Frontal cortex (tissue), 4 donors: Measurements from ENCODE around the gene PPP6R2. TPM values are rescaled to one million over a fixed set of nuclear protein-coding genes. Genes with fewer than 3 reads are reported as not detected.
A peak's percentile ranks its signal among the peaks of the same experiment; 100 is the strongest.

ENCODE experiments used
- DNase-seq, 2 donors: peaks; one replicate each; pipeline ENCODE4 v3.0.0; 2012; ENCODE audit warnings: low spot score in 2 of 2
- FAIRE-seq: peaks from 2 replicates; lab custom pipeline; 2012; peaks lifted over from hg19 to GRCh38; lab: Jason Lieb, UNC
- total RNA-seq: library from RNA; depleted of rRNA; stranded (reverse); fragments of >200 nt; gene quantifications from one replicate; pipeline ENCODE4 v1.2.3, GENCODE V29; 2014
- donor health status: control.
- donor health status: control.
- donor health status: control.

PPP6R2 gene
- total RNA-seq, 1 donor from 2014 or later, result 62.4 TPM

DNA sequence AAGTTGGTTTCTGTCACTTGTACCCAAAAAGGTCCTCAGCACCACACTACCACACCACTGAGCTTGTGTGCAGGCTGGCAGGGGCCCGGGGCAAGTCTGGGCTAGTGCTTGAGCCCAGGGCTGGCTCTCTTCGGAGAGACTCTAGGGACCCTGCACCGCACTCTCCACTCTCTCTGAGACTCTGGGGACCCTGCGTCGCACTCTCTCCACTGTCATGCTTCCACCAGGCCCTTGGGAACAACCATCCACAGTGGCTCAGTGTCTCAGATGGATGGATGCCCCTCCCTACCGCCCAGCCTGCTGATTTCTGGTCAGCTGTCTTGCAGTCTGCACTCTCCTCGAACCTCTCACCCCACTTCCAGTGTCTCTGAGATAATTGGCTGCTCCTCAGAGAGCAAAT, 133.7 kb downstream of the PPP6R2 start:
- no peak for DNase-seq
- no peak for FAIRE-seq

DNA sequence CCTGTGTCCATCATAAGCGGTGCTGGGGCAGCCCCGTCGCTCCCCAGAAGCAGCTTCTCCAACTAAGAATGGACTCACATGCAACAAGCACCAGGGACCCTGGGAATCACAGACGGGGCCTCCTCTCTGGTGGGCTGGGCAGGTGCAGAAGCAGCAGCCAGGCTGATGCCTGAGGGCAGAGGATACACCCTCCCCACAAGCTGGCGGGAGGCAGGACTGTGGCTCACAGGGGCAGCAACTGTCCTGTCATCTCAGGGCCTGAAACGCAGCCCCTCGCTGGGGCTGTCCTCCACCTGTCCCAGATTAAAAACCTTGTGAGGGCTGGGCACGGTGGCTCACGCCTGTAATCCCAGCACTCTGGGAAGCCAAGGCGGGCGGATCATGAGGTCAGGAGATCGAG, 134.8 kb downstream of the PPP6R2 start:
- FAIRE-seq (no peak), DNase-seq (no peak)

DNA sequence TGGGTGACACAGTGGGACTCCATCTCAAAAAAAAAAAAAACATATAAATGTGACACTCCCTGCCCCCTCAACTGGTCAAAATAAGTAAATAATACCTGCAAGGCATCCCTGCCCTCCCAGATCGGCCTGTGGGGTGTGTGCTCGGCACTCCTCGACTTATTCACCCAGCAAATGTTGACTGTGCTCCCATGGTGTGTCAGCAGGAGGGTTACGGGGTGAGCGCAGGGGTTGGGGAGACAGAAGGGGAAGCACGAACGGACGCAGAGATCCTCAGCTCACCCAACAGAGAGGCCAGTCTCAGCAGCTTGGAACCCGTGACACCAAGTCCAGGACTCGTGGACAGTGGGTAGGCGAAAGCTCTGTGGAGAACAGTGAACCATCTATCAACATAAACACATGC, 136.6 kb downstream of the PPP6R2 start:
- FAIRE-seq, result no peak
- DNase-seq, result no peak

DNA sequence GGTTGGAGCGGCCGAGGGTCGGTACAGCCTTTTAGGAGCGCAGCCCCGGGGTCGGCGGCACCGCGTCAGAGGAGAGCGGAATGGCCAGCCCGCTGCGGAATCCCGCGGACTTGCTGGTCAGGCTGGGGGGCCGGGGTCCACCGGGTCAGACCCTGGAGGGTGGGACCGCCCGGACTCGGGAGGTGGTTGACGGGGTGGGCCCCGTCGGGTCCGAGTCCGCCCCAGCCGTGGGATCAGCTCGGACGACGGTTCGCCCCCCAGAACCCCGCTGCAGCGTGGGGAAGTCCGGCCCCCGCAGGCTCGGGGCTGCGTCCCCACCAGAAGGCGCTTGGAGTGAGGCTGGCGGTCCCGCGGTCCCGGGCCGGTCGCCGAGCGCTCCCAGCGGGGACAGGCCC, 137.9 kb downstream of the PPP6R2 start:
- FAIRE-seq, result no peak
- no peak for DNase-seq

DNA sequence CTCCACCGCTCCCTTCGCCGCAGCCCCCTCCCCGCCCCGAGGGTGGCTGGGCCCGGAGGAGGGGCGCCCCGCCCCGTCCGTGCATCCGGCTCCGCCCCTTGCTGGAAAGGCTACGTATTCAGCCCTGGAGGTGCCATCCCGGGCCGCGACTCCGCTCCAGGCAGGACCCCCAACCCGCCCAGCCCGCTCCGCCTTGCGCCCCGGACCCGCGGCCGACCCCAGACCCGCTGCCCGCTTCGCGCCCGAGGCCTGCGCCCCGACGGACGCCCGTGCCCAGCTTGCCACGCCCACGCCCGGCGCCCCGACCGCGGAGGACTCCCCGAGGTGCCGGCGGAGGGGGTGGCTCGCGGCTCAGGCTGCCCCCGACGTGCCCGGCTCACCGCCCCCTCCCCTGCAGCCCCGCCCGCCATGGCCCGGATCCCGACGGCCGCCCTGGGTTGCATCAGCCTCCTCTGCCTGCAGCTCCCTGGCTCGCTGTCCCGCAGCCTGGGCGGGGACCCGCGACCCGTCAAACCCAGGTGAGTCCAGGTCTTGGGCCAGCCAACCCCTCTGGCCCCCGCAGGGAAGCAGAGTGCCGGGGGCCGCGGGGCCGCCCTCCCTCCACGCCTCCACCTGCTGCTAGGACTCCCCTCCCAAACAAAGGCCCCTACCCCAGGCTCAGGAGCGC, 138.4 kb downstream of the PPP6R2 start, which contains the start of gene ADM2:
TSS of gene ADM2 (plus strand) at position 104 of the 667 bp plus-strand sequence. CDS start at position 409, 305 bp downstream.
- FAIRE-seq, result no peak
- peak in 1 of 2 donors; percentile 64 for DNase-seq

DNA sequence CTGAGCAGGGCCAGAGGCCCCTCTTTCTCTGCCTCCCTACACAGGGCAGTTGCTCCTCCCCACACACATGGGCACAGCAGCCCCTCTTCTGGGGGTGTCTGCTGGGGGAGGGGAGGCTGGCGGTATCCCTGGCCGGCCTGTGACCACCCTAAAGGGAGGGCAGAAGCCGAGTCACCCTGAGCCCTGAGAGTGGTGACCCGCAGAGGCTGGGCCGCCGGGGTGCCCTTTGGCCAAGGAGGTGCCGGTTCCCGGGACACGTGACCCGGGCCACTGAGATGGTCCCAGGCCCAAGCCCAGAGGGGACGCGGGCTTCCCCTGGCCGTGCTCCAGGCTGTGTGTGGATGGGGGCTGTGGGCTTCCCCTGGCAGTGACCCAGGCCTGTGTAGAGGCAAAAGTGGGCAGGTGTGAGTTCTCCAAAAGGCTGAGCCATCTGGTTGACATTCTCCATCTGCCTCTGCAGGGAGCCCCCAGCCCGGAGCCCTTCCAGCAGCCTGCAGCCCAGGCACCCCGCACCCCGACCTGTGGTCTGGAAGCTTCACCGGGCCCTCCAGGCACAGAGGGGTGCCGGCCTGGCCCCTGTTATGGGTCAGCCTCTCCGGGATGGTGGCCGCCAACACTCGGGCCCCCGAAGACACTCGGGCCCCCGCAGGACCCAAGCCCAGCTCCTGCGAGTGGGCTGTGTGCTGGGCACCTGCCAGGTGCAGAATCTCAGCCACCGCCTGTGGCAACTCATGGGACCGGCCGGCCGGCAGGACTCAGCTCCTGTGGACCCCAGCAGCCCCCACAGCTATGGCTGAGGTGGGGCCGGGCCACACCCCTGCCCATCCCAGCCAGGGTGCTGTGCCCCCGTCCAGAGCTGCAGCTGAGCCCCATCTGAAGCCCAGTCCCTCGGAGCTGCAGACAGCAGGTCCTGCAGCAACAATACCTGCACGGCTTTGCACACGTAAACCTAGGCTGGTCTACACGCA, 139.3 kb downstream of the PPP6R2 start:
- DNase-seq, result no peak
- FAIRE-seq, result no peak

DNA sequence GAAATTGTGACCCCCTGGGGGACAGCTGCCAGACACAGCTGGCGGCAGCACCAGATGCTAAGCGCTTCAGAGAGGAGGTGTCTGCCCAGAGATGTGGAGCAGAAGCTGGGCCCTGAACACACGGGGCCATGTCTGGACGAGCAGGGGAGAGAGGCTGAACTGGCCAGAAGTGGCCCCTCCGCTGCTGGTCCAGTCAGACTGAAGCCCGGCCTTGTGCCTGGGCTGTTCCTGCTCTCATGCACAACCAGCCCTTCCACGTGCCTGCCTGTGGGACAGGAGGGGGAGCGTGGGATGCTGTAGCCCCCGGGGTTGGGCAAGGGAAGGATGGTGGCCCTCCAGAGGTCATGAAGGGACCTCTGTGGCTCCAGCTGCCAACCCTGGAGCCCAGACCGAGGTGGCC, 140.0 kb downstream of the PPP6R2 start:
- FAIRE-seq, result no peak
- no peak for DNase-seq

DNA sequence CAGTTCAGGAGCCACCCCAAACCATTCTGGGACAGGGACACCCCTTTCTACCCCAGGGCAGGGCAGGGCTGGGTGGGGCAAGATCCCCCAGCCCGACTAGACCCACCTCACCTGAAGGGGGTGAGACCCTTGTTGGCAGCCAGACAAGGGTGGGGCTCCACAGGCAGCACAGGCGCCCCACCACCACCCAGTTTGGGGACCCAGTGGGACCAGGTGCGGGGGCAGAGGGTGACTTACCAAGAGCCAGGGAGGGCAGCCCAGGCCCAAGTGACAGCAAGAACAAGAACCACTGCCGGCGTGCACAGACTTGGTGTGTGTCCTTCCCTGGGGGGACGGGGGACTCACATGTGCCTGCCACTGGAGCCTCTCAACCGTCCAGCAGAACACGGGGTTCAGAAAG, 140.4 kb downstream of the PPP6R2 start:
- DNase-seq, result no peak
- no peak for FAIRE-seq

DNA sequence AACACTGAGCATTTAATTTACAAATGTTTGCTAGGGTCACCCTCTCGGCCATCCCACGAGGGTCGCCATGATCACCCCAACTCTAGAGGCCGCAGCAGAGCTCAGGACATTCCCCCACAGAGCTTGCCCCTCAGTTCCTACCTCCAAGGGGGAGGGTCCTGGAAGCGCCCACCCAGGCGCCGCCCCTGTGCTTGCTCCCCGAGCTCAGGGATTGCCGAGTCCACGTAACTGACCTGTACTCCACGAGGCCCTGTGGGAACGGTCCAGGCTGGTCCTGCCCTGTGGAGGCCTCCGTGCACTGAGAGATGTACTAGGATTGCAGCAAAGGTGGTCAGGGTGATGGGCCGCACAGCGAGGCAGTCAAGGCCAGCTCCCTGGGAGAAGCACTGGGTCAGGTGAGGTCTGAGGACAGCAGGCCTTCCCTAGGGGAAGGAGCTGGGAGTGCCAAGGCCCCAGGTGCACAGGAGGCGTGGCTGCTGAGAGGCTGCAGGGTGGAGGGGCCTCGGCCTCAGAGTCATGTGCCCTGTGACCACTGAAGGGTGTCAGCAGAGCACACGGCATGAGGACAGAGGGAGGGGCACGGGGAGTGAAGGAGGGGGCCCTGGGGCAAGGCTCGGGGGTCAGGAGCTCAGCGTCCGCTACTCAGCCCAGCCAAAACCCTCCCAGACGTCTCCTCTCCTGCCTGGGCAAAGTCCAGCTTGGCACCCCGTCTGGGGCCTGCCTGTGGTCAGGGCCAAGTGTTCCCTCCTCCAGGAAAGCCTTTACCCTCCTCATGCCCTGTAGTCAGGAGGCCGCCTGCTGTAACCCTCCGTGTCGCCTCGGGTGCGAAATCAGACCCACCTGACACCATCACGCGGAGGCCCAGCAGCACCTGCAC, 141.1 kb downstream of the PPP6R2 start:
- FAIRE-seq (no peak), DNase-seq (no peak)

DNA sequence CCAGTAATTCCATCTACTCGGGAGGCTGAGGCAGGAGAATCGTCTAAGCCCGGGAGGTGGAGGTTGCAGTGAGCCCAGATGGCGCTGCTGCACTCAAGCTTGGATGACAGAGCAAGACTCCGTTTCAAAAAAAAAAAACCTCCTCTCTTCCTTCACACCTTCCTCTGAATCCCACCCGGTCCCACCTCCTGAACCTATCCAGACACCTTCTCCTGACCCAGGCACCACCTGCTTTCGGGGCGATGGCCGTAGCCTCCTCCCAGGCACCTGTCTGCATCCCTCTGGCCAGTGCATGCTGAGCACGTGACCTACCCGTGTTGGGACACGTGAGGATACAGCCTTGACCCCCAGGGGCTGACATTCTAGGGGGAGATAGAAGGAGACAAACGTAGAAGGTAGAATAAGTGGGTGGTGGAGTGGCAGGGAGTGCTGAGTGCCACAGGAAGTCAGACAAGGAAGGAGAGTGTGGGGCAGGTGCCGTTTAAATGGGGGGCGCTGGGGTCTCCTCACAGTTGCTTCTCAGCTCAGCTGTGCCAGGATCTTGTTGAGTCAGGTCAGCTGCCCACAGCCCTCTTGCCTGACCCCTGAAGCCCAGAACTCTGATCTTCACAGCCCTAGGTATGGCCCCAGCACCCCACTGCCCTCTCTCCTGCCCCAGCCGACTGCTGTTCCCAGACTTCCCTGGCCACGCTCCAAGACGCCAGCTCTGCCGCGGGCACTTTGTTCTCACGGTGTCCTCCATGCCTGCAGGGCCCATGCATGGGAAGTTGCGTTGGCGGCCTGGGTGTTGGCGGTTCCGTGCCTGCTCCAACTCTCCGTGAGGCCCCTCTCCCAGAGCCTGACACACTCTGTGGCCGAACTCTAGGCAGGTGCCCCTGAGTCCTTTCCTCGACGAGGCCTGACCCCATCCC, 142.3 kb downstream of the PPP6R2 start:
- DNase-seq (no peak), FAIRE-seq (no peak)

DNA sequence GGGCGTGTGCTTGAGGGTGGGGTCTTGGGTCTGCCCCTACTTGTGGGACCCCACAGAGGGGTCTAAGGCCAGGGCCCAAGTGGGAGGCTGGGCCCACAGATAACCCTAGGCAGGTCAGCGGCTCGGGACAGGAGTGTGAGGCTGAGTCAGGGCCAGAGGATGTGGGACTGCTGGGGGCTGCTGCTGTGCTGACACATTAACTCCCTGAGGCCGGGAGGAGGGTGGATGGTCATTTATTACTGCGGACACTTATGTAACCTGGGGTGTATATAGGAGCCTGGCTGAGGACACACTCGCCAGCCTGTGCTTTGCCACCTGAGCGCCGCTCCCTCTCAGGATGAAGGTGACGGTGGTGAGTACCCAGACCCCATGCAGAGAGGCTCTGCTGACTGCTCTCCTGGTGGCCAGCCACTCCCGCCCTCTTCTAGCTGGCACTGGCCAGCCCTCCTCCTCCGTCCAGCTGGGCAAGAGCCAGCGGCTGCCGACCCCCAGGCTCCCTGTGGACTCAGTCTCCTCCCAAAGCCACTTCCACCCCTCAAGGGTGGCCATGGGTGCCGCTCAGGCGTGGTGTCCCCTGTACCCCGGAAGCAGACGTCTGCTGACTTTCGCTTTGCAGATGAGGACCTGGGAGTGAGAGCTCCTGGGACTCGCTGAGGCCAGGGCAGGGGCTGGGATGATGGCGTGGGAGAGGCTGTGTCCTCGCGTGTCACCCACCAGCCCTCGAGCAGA, 143.6 kb downstream of the PPP6R2 start, which contains the start of gene MIOX:
TSS of gene MIOX (plus strand) at position 299 of the 729 bp plus-strand sequence. CDS start at position 338, 39 bp downstream.
- DNase-seq (no peak), FAIRE-seq (no peak)

DNA sequence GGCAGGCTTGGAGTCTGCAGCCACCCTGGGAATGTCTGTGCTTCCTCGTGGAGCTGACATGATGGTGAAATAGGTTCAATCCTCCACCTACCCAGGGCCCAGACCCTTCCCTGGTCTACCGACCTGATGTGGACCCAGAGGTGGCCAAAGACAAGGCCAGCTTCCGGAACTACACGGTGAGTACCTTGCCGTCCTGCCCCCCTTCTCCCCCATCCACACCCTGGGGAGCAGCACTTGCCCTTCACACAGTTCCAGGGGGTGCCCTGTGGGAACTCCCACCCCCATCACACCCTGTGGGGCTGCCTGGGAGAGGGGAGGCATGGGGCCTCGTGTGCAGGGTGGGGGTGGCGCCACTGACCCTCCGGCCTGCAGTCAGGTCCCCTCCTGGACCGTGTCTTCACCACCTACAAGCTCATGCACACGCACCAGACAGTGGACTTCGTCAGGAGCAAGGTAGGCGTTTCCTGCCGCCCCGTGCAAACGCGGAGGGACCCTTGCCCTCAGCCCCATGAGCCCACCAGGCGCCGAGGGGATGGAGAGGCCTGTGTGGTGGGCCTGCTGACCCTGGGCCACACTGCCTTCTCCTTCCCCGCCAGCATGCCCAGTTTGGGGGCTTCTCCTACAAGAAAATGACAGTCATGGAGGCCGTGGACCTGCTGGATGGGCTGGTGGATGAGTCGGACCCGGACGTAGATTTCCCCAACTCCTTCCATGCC, 144.3 kb downstream of the PPP6R2 start:
- DNase-seq, result no peak
- FAIRE-seq, result no peak

DNA sequence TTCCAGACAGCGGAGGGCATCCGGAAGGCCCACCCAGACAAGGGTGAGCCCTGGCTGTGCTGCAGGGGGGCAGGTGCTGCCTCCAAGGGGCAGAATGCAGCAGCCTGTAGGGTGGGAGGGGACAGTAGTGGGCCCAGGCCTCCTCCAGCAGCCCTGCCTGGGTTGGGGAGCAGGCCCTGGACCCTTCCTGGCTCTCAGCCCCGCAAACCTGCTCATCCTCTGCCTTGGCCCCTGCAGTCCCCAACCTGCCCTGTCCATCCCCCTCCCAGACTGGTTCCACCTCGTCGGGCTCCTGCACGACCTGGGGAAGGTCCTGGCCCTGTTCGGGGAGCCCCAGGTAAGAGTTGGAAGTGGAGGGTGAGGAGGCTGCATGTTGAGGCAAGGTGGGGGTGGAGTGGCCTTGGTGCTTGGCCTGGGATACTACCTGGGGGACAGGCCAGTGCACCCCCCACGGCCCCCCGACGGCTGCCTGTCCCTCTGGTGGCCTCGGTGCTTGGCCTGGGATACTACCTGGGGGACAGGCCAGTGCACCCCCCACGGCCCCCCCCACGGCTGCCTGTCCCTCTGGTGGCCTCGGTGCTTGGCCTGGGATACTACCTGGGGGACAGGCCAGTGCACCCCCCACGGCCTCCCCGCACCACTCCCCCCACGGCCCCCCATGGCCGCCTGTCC, 145.0 kb downstream of the PPP6R2 start:
- DNase-seq, result no peak

DNA sequence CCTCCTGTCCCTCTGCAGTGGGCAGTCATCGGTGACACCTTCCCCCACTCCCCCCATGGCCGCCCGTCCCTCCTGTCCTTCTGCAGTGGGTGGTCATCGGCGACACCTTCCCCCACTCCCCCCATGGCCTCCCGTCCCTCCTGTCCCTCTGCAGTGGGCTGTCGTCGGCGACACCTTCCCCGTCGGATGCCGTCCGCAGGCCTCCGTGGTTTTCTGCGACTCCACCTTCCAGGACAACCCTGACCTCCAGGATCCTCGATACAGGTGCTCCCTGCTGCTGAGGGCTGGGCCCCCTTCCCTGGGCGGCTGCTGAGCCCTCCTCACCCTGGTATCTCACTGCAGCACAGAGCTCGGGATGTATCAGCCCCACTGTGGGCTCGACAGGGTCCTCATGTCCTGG, 145.8 kb downstream of the PPP6R2 start:
- DNase-seq, result no peak
- no peak for FAIRE-seq

More for the DNA sequence above, 145.0 kb downstream of the PPP6R2 start:
- no peak for FAIRE-seq

DNA sequence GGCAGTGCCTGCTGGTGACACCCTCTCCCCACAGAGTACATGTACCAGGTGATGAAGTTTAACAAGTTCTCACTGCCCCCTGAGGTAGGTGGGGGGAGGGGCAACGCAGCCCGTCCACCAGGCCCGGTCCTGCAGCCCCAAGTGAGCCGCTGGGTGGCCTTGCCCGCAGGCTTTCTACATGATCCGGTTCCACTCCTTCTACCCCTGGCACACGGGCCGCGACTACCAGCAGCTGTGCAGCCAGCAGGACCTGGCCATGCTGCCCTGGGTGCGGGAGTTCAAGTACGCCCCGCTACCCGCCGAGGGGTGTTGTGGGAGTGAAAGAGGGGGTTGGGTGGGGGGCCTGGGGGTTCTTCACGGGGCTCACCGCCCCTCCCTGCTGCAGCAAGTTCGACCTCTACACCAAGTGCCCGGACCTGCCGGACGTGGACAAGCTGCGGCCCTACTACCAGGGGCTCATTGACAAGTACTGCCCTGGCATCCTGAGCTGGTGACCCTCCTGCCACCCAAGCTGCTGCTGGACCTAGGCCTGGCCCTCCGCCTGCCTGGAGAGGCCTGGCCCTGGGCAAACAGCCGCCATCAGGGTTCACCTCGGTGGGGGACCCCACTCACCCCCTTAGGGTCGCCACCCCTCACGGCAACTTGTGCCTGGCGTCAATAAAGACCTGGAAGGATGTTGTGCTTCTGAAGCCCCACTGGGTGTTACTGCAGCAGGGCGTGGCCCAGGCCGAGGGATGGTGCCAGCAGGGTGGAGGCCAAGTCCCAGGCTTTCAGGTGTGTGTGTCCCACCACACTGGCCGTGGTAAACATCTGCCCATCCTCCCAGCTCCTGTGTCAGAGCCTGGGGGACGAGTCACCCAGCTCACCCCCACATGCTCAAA, 146.5 kb downstream of the PPP6R2 start:
- FAIRE-seq (no peak), DNase-seq (no peak)
